NCI-H128 (cell line): ENCODE data around the gene TACSTD2.
"Not testable (repeated sequence)": the region's sequence is repeated elsewhere in the genome, so short reads cannot be mapped to it uniquely, and the experiment has no call there.

Source experiments
- DNase-seq: peaks from one replicate; lab custom pipeline; 2025; ENCODE audit not compliant: unreplicated experiment; lab: John Stamatoyannopoulos, UW

TACSTD2 gene

GRCh38 chr1:58576727-58577653 is at the start of gene TACSTD2:
TACSTD2 (minus strand) TSS chr1:58577252; CDS start chr1:58577156, 96 bp downstream.
- no peak for DNase-seq

GRCh38 chr1:58626293-58626692 is 49.2 kb upstream of the TACSTD2 start:
- no peak for DNase-seq

GRCh38 chr1:58623259-58623658 is 46.2 kb upstream of the TACSTD2 start:
- not testable (repeated sequence) for DNase-seq

GRCh38 chr1:58622571-58622970 is 45.5 kb upstream of the TACSTD2 start:
- no peak for DNase-seq

GRCh38 chr1:58621391-58621790 is 44.3 kb upstream of the TACSTD2 start:
- no peak for DNase-seq

GRCh38 chr1:58620926-58621325 is 43.9 kb upstream of the TACSTD2 start:
- no peak for DNase-seq

- no peak for DNase-seq
These were observed 43.2 kb upstream of the TACSTD2 start for GRCh38 chr1:58620259-58620658.

GRCh38 chr1:58619286-58620054 is 42.4 kb upstream of the TACSTD2 start:
- DNase-seq = no peak

GRCh38 chr1:58618303-58618702 is 41.3 kb upstream of the TACSTD2 start:
- no peak for DNase-seq

GRCh38 chr1:58611861-58612385 is 34.9 kb upstream of the TACSTD2 start:
- no peak for DNase-seq

GRCh38 chr1:58608945-58609344 is 31.9 kb upstream of the TACSTD2 start:
- DNase-seq = no peak

- DNase-seq = no peak
These were observed 31.2 kb upstream of the TACSTD2 start for GRCh38 chr1:58608297-58608696.

- no peak for DNase-seq
These were observed 30.3 kb upstream of the TACSTD2 start for GRCh38 chr1:58607391-58607790.

GRCh38 chr1:58601921-58602320 is 24.9 kb upstream of the TACSTD2 start:
- DNase-seq = not testable (repeated sequence)

- no peak for DNase-seq
These were observed 20.9 kb upstream of the TACSTD2 start for GRCh38 chr1:58597996-58598395.

GRCh38 chr1:58597076-58597475 is 20.0 kb upstream of the TACSTD2 start:
- no peak for DNase-seq

- no peak for DNase-seq
These were observed 19.6 kb upstream of the TACSTD2 start for GRCh38 chr1:58596631-58597052.

- DNase-seq = no peak
These were observed 17.5 kb upstream of the TACSTD2 start for GRCh38 chr1:58594546-58594945.

- DNase-seq = no peak
These were observed 15.6 kb upstream of the TACSTD2 start for GRCh38 chr1:58592522-58593134.

- DNase-seq = no peak
These were observed 14.8 kb upstream of the TACSTD2 start for GRCh38 chr1:58591806-58592205.

GRCh38 chr1:58590019-58590418 is 13.0 kb upstream of the TACSTD2 start:
- no peak for DNase-seq
